Neutrophil (primary cell): ENCODE results near the gene CAMK1D.

Source experiments
- H3K27ac ChIP-seq: fragments of 200-600 bp; sonication (generic); 2 replicates; pipeline ENCODE4 v1.5.1; 2016; ENCODE audit warnings: mild to moderate bottlenecking, moderate library complexity
- H3K27me3 ChIP-seq: fragments of 200-600 bp; sonication (generic); 2 replicates; pipeline ENCODE4 v1.6.0; 2016; ENCODE audit warnings: mild to moderate bottlenecking
- H3K36me3 ChIP-seq: fragments of 200-600 bp; sonication (generic); 2 replicates; pipeline ENCODE4 v1.5.1; 2017
- H3K4me1 ChIP-seq, 2 experiments: fragments of 200-600 bp in 1 of 2; sonication (generic) in 1 of 2; 1 replicate in 1 of 2; 2 replicates in 1 of 2; pipeline versions ENCODE4 v1.5.1 to v1.6.1; 2013 to 2016; ENCODE audit warnings: low read depth in 1 of 2, low read length in 1 of 2, mild to moderate bottlenecking in 1 of 2, moderate library complexity in 1 of 2; ENCODE audit not compliant: control insufficient read depth in 1 of 2, insufficient read depth in 1 of 2
- H3K4me3 ChIP-seq, 2 experiments: fragments of 200-600 bp in 1 of 2; sonication (generic) in 1 of 2; 1 replicate in 1 of 2; 2 replicates in 1 of 2; pipeline ENCODE4 v1.5.1; 2013 to 2016; ENCODE audit warnings: low read depth in 1 of 2, low read length in 1 of 2, mild to moderate bottlenecking in 1 of 2, moderate library complexity in 1 of 2
- H3K9me3 ChIP-seq: fragments of 200-600 bp; sonication (generic); 2 replicates; pipeline ENCODE4 v1.5.1; 2016
- TF ChIP-seq, protein P1 (sequence below): fragments of 200-600 bp; sonication (generic); IDR thresholded peaks from 2 replicates; pipeline ENCODE4 v1.5.1; 2016; ENCODE audit warnings: antibody characterized with exemption

CAMK1D gene

DNA sequence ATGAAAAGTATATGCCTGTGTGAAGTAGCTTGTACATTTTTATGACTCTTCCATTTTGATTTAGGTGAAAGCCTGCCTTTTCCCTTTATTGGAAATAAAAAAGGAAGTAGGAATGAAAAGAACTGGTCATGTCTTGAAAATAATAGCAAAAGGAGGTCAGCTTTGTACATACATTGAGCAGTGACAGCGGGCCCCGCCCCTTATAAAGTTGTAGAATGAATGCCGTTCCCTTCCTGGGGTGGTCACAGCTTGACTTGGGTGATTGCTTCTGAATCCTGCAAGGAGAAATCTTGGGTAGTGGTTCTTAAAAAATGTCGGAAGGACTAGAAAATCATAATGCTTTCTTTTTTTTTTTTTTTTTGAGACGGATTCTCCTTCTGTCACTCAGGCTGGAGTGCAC lies 31.7 kb downstream of the CAMK1D start:
- peaks cover 11 to 15% of the 10 kb centered on the region in 2 experiments for H3K4me1 ChIP-seq
- H3K27me3 ChIP-seq = no peaks in the 10 kb centered on the region
- no peaks in the 10 kb centered on the region for H3K9me3 ChIP-seq
- no peak overlapping the region for H3K4me3 ChIP-seq
- no peak overlapping the region for H3K27ac ChIP-seq
- TF ChIP-seq, protein P1, sequence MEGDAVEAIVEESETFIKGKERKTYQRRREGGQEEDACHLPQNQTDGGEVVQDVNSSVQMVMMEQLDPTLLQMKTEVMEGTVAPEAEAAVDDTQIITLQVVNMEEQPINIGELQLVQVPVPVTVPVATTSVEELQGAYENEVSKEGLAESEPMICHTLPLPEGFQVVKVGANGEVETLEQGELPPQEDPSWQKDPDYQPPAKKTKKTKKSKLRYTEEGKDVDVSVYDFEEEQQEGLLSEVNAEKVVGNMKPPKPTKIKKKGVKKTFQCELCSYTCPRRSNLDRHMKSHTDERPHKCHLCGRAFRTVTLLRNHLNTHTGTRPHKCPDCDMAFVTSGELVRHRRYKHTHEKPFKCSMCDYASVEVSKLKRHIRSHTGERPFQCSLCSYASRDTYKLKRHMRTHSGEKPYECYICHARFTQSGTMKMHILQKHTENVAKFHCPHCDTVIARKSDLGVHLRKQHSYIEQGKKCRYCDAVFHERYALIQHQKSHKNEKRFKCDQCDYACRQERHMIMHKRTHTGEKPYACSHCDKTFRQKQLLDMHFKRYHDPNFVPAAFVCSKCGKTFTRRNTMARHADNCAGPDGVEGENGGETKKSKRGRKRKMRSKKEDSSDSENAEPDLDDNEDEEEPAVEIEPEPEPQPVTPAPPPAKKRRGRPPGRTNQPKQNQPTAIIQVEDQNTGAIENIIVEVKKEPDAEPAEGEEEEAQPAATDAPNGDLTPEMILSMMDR = no peak
- no peaks in the 10 kb centered on the region for H3K36me3 ChIP-seq

DNA sequence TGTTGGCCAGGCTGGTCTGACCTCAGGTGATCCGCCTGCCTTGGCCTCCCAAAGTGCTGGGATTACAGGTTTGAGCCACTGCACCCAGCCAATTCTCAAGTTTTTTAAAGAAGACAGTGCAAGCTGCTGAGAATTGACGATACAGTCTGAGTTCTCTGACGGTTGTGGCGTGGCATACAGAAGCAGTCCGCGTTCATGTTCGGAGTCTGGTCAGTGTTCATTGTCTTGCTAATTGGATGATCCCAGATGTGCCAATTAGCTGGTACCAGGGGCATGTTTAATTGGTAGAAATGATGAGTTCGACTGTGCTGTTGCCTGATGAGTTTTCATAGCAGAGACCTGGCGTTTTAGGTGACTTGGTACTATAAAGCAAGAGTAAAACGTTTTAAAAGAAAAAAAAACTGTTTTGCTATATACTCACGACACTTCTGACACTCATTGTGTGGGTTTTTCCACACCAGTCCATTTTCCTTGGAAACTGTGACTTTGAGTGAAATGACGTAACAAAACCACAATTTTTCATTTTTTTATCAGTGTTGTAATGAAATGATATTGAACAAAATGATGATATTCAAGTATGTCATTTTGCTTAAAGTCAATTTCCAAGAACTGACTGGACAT lies 32.3 kb downstream of the CAMK1D start:
- Histone ChIP-seq H3K4me3 (no peak overlapping the region), H3K27me3 (no peaks in the 10 kb centered on the region), H3K9me3 (no peaks in the 10 kb centered on the region), H3K27ac (no peak overlapping the region), H3K36me3 (no peaks in the 10 kb centered on the region), H3K4me1 (peaks cover 17 to 21% of the 10 kb centered on the region in 2 experiments)
- TF ChIP-seq, protein P1 = no peak

DNA sequence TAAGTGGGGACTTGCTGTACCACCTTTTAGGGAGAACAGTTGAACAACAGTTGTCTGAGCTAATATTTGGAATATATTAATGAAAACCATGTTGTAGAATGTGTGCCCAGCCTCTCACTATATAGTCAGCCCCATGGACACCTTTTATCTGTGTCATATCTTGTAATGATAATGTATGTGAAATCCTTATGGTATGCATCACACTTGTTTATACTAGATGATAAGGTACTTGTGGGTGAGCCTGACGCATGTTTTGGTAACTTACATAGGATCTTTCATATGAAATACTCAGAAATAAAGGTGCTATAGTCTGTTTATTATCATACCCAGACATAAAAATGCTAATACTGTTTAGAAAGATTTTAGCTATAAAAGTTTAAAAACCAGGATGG lies 32.8 kb downstream of the CAMK1D start:
- Histone ChIP-seq H3K4me1 (peaks cover 21 to 25% of the 10 kb centered on the region in 2 experiments), H3K36me3 (no peaks in the 10 kb centered on the region), H3K9me3 (no peaks in the 10 kb centered on the region), H3K4me3 (no peak overlapping the region), H3K27ac (no peak overlapping the region), H3K27me3 (no peaks in the 10 kb centered on the region)
- TF ChIP-seq, protein P1 = no peak

DNA sequence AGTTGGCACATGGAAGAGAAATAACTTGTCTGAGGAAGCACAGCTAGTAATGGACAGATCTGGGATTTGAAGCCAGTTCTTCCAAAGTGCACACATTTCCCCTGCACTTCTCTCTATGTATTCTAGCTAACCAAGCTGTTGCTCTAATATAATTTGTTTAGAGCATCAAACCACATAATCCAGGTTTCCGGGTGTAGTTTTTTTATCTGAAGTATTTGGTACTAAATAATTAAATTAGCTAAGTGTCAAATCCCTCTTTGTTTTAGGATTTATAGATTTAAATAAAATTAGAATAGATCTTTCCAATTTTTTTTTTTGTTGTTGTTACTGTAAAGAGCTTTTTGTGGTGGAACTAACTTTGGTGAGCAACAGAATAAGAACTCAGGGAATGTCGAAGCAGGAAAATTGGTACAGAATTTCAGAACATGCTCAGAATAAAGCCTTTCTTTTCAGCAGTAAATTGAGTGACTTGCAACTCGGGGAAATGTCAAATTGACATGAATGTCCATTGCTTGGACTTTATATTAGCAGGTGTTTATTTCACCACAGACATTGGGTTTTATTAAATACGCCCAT lies 33.7 kb downstream of the CAMK1D start:
- H3K27me3 ChIP-seq = no peaks in the 10 kb centered on the region

DNA sequence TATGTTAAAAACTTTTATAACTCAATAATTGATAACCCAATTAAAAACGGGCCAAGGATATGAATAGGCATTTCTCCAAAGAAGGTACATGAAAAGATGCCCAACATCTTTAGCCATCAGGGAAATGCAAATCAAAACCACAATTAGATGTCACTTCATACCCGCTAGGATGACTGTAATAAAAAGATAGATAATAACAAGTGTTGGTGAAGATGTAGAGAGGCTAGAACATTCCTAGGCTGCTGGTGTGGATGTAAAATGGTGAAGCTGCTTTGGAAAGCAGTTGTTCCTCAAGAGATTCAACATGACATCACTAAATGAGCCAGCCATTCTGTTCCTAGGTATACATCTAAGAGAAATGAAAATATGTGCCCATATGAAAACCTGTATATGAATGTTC lies 35.6 kb downstream of the CAMK1D start:
- no peaks in the 10 kb centered on the region for H3K27me3 ChIP-seq
- H3K9me3 ChIP-seq = no peaks in the 10 kb centered on the region
- H3K4me3 ChIP-seq = no peak overlapping the region
- H3K36me3 ChIP-seq = no peaks in the 10 kb centered on the region
- no peak overlapping the region for H3K27ac ChIP-seq
- TF ChIP-seq, protein P1 = no peak
- H3K4me1 ChIP-seq = peaks cover 34 to 36% of the 10 kb centered on the region in 2 experiments

More for the DNA sequence above, 33.7 kb downstream of the CAMK1D start:
- Histone ChIP-seq H3K27ac (no peak overlapping the region), H3K9me3 (no peaks in the 10 kb centered on the region), H3K4me1 (peaks cover 23% of the 10 kb centered on the region in 2 experiments), H3K36me3 (no peaks in the 10 kb centered on the region), H3K4me3 (no peak overlapping the region)
- TF ChIP-seq, protein P1 = no peak
